Bronchial epithelial cell (primary cell): ENCODE results near the gene DKKL1. TPM values are rescaled to one million over a fixed set of nuclear protein-coding genes. Genes with fewer than 3 reads are reported as not detected.

ENCODE experiments used
- DNase-seq: peaks from one replicate; pipeline ENCODE4 v3.0.0-alpha.2; 2010; ENCODE audit warnings: low read depth
- FAIRE-seq: peaks from 2 replicates; lab custom pipeline; 2011; peaks lifted over from hg19 to GRCh38; lab: Jason Lieb, UNC
- H3K27me3 ChIP-seq: 2 replicates; pipeline ENCODE4 v1.5.1; 2011; ENCODE audit warnings: low read length; ENCODE audit not compliant: control insufficient read depth, insufficient read depth
- H3K36me3 ChIP-seq: 2 replicates; pipeline ENCODE4 v1.5.1; 2011; ENCODE audit warnings: low read length; ENCODE audit not compliant: control insufficient read depth, insufficient read depth
- H3K4me3 ChIP-seq: 2 replicates; pipeline ENCODE4 v1.5.1; 2011; ENCODE audit warnings: mild to moderate bottlenecking, low read depth, low read length, control low read depth
- total RNA-seq: library from RNA; depleted of rRNA; stranded (reverse); fragments of >200 nt; gene quantifications from 2 replicates; pipeline ENCODE4 v1.2.1, GENCODE V29; 2014
- TF ChIP-seq, protein P1 (sequence below): IDR thresholded peaks from 2 replicates; pipeline ENCODE4 v1.5.1; 2011; ENCODE audit warnings: mild to moderate bottlenecking, moderate library complexity, low read length, control low read depth, inconsistent platforms; ENCODE audit not compliant: insufficient read depth, severe bottlenecking

DKKL1 gene
- total RNA-seq, 1 donor from 2014 or later = not detected

DNA sequence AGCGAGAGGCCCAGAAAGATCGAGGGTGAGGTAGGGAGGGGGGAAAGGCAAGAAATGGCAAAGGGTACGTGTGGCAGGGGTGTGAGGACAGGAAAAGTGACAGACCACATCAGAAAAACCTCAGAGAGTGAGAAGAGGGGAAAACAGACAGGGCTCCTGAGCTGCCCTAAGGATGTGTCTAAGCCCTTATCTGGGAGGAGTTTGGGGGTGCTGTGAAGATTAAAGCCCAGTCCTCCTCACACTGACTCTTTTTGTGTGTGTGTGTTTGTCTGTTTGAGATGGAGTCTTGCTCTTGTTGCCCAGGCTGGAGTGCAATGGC lies 60.3 kb downstream of the DKKL1 start:
- Histone ChIP-seq H3K27me3 (peaks cover 46% of the 10 kb centered on the region), H3K4me3 (no peak overlapping the region), H3K36me3 (no peaks in the 10 kb centered on the region)
- FAIRE-seq (no peak), DNase-seq (no peak)
- TF ChIP-seq, protein P1, sequence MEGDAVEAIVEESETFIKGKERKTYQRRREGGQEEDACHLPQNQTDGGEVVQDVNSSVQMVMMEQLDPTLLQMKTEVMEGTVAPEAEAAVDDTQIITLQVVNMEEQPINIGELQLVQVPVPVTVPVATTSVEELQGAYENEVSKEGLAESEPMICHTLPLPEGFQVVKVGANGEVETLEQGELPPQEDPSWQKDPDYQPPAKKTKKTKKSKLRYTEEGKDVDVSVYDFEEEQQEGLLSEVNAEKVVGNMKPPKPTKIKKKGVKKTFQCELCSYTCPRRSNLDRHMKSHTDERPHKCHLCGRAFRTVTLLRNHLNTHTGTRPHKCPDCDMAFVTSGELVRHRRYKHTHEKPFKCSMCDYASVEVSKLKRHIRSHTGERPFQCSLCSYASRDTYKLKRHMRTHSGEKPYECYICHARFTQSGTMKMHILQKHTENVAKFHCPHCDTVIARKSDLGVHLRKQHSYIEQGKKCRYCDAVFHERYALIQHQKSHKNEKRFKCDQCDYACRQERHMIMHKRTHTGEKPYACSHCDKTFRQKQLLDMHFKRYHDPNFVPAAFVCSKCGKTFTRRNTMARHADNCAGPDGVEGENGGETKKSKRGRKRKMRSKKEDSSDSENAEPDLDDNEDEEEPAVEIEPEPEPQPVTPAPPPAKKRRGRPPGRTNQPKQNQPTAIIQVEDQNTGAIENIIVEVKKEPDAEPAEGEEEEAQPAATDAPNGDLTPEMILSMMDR = no peak

Other genes starting within 250 kb of the DKKL1 start
- 3.2 and 6.5 TPM in 2 replicates for gene LIN7B, start 249.5 kb upstream of the DKKL1 start, total RNA-seq
- gene C19orf73, start 244.7 kb upstream of the DKKL1 start, total RNA-seq = 0.53 and 1.9 TPM in 2 replicates
- 1.3 and 2.2 TPM in 2 replicates for gene PPFIA3, start 244.3 kb upstream of the DKKL1 start, total RNA-seq
- not detected in 2 replicates for gene HRC, start 208.5 kb upstream of the DKKL1 start, total RNA-seq
- gene TRPM4, start 206.1 kb upstream of the DKKL1 start, total RNA-seq = 11.1 and 18.6 TPM in 2 replicates
- under 0.01 TPM in 1 of 2 replicates, not detected in the other for gene SLC6A16, start 38.7 kb upstream of the DKKL1 start, total RNA-seq
- not detected in 2 replicates for gene CD37, start 28.5 kb upstream of the DKKL1 start, total RNA-seq
- 6.9 and 8.4 TPM in 2 replicates for gene TEAD2, start 1.5 kb upstream of the DKKL1 start, total RNA-seq
- gene KASH5, start 24.4 kb downstream of the DKKL1 start, total RNA-seq = not detected in 2 replicates
- gene PTH2, start 59.6 kb downstream of the DKKL1 start, total RNA-seq = not detected in 2 replicates
- not detected in 2 replicates for gene GFY, start 61.5 kb downstream of the DKKL1 start, total RNA-seq
- not detected in 2 replicates for gene SLC17A7, start 77.7 kb downstream of the DKKL1 start, total RNA-seq
- 72.8 and 115 TPM in 2 replicates for gene PIH1D1, start 87.9 kb downstream of the DKKL1 start, total RNA-seq
- 17.5 and 29.2 TPM in 2 replicates for gene ALDH16A1, start 89.3 kb downstream of the DKKL1 start, total RNA-seq
- not detected in 2 replicates for gene FLT3LG, start 110.3 kb downstream of the DKKL1 start, total RNA-seq
- gene RPL13A, start 123.7 kb downstream of the DKKL1 start, total RNA-seq = 3,501 and 4,161 TPM in 2 replicates
- 4,057 and 8,908 TPM in 2 replicates for gene RPS11, start 132.6 kb downstream of the DKKL1 start, total RNA-seq
- gene FCGRT, start 148.8 kb downstream of the DKKL1 start, total RNA-seq = 13.2 and 15.7 TPM in 2 replicates
- gene RCN3, start 164.1 kb downstream of the DKKL1 start, total RNA-seq = 0.77 and 3.9 TPM in 2 replicates
- gene NOSIP, start 216.7 kb downstream of the DKKL1 start, total RNA-seq = 71.1 and 78.0 TPM in 2 replicates
- gene PRRG2, start 217.4 kb downstream of the DKKL1 start, total RNA-seq = 4.5 and 6.3 TPM in 2 replicates
- 0.79 and 1.9 TPM in 2 replicates for gene PRR12, start 227.3 kb downstream of the DKKL1 start, total RNA-seq